ENCODE results near the gene CHAF1A.

- TF ChIP-seq, protein P1, sequence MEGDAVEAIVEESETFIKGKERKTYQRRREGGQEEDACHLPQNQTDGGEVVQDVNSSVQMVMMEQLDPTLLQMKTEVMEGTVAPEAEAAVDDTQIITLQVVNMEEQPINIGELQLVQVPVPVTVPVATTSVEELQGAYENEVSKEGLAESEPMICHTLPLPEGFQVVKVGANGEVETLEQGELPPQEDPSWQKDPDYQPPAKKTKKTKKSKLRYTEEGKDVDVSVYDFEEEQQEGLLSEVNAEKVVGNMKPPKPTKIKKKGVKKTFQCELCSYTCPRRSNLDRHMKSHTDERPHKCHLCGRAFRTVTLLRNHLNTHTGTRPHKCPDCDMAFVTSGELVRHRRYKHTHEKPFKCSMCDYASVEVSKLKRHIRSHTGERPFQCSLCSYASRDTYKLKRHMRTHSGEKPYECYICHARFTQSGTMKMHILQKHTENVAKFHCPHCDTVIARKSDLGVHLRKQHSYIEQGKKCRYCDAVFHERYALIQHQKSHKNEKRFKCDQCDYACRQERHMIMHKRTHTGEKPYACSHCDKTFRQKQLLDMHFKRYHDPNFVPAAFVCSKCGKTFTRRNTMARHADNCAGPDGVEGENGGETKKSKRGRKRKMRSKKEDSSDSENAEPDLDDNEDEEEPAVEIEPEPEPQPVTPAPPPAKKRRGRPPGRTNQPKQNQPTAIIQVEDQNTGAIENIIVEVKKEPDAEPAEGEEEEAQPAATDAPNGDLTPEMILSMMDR (IDR thresholded peaks at IDR 0.05; ENCODE audit: borderline replicate concordance, extremely low read depth, low read length, poor library complexity, severe bottlenecking) = no peak
- no peak for TF ChIP-seq EZH2 (IDR thresholded peaks at IDR 0.05; ENCODE audit: borderline replicate concordance, low read depth, low read length, severe bottlenecking)
Observed at GRCh38 chr19:4464815-4465581, 62.6 kb downstream of the CHAF1A start.
